GM23338 (cell line): ENCODE results near the gene NDST4.

Source experiments
- CTCF ChIP-seq, 2 experiments: fragments of 200-600 bp in 1 of 2; sonication (generic) in 1 of 2; conservative IDR thresholded peaks; 2 replicates each; pipeline versions ENCODE4 v1.5.1 to v1.6.1; 2016 to 2017; ENCODE audit warnings: antibody characterized with exemption in 2 of 2, low read depth in 2 of 2, mild to moderate bottlenecking in 2 of 2, moderate library complexity in 1 of 2
- ETS1 ChIP-seq: IDR thresholded peaks from 2 replicates; pipeline ENCODE4 v1.6.1; 2016; ENCODE audit warnings: antibody characterized with exemption
- EZH2 ChIP-seq: fragments of 200-600 bp; sonication (generic); IDR thresholded peaks from one replicate; pipeline ENCODE4 v1.8.0; 2017; ENCODE audit warnings: antibody characterized with exemption, mild to moderate bottlenecking, low read depth; ENCODE audit not compliant: unreplicated experiment
- EZH2phosphoT487 ChIP-seq: fragments of 200-600 bp; sonication (generic); IDR thresholded peaks from one replicate; pipeline ENCODE4 v1.8.1; 2018; ENCODE audit warnings: antibody characterized with exemption; ENCODE audit not compliant: unreplicated experiment
- JUNB ChIP-seq: IDR thresholded peaks from one replicate; pipeline ENCODE4 v1.6.1; 2016; ENCODE audit warnings: antibody characterized with exemption; ENCODE audit not compliant: unreplicated experiment
- POLR2AphosphoS5 ChIP-seq: IDR thresholded peaks from 2 replicates; pipeline ENCODE4 v1.6.1; 2016; ENCODE audit warnings: antibody characterized with exemption, low read depth
- REST ChIP-seq: IDR thresholded peaks from one replicate; pipeline ENCODE4 v1.6.1; 2018; ENCODE audit warnings: antibody characterized with exemption; ENCODE audit not compliant: unreplicated experiment
- ZNF331 ChIP-seq: fragments of 250-450 bp; sonication (Bioruptor Pico); IDR thresholded peaks from 2 replicates; pipeline ENCODE4 v1.5.0; 2020; ENCODE audit warnings: low read depth, mild to moderate bottlenecking, moderate library complexity

- TF ChIP-seq EZH2phosphoT487 (no peak), CTCF (conservative IDR thresholded peaks at IDR 0.05; ENCODE audit: low read depth in 2 of 2) (no peak), REST (no peak), ETS1 (no peak), EZH2 (no peak), POLR2AphosphoS5 (no peak), JUNB (no peak), ZNF331 (CRISPR knock-in tag) (no peak)
Observed at GRCh38 chr4:115076691-115077090, 36.7 kb downstream of the NDST4 start.
